ENCODE results near the gene CCDC50.

CCDC50 gene

DNA sequence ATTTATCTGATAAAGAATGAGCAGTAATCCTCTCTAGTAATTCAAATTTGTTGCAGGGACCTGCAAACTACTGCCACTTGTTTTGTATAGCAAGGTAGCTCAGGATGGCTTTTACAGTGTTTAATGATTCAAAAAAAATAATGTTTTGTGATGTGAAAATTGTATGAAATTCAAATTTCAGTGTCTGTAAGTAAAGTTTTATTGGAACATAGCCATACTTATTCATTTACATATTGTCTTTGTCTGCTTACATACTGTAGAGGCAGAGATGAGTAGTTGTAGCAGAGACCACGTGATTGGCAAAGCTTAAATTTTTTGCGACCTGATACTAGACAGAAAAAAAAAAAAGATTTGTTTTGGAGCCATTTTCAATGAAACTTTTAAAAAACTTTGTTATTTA, 7.6 kb downstream of the CCDC50 start:
- no peak overlapping the region for H3K9ac ChIP-seq (ENCODE audit: low read depth, low read length, poor library complexity, severe bottlenecking)
- no peak overlapping the region for H2AFZ ChIP-seq (ENCODE audit: low read length)
- H3K9me3 ChIP-seq (ENCODE audit: insufficient read depth, low read depth, low read length), result no peaks in the 10 kb centered on the region
- no peaks in the 10 kb centered on the region for H3K36me3 ChIP-seq (ENCODE audit: insufficient read depth, low read length)
- no peaks in the 10 kb centered on the region for H3K9me2 ChIP-seq (replicated peaks; ENCODE audit: low read depth, low read length)
- no peak overlapping the region for H3K4me3 ChIP-seq (ENCODE audit: low read length, poor library complexity, severe bottlenecking)
- no peak for TF ChIP-seq EZH2phosphoT487 (IDR thresholded peaks at IDR 0.05; ENCODE audit: borderline replicate concordance)
- no peaks in the 10 kb centered on the region for H3F3A ChIP-seq (ENCODE audit: low read depth)
- H3K79me2 ChIP-seq (ENCODE audit: insufficient read depth, low read length), result no peaks in the 10 kb centered on the region
- no peaks in the 10 kb centered on the region for H3K27me3 ChIP-seq (ENCODE audit: insufficient read depth, low read length, poor library complexity, severe bottlenecking)
- no peaks in the 10 kb centered on the region for H4K20me1 ChIP-seq (ENCODE audit: insufficient read depth, low read length, poor library complexity, severe bottlenecking)
- H3K4me2 ChIP-seq (ENCODE audit: low read depth, low read length, poor library complexity, severe bottlenecking), result no peak overlapping the region
- H3K4me1 ChIP-seq (ENCODE audit: insufficient read depth, low read length, poor library complexity, severe bottlenecking), result no peaks in the 10 kb centered on the region

DNA sequence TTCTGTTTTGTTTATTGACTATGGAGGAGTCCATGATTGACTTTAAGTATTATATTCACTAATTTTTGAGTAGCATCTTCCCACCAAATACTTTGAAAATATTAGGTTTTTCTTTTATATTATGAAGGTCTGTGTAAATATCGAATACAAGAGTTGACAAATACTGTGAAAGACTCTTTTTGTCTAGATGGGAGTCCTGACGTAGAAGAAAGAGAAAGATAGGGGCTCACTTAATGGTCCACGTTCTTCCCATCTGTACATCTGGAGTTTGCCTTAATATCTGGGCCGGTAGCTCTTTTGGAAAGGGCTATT, 8.9 kb downstream of the CCDC50 start:
- Histone ChIP-seq H3K9me2 (replicated peaks; ENCODE audit: low read depth, low read length) (no peaks in the 10 kb centered on the region), H3K36me3 (ENCODE audit: insufficient read depth, low read length) (no peaks in the 10 kb centered on the region), H4K20me1 (ENCODE audit: insufficient read depth, low read length, poor library complexity, severe bottlenecking) (no peaks in the 10 kb centered on the region), H3K9me3 (ENCODE audit: insufficient read depth, low read depth, low read length) (no peaks in the 10 kb centered on the region), H3K9ac (ENCODE audit: low read depth, low read length, poor library complexity, severe bottlenecking) (no peak overlapping the region), H3K79me2 (ENCODE audit: insufficient read depth, low read length) (no peaks in the 10 kb centered on the region), H3K4me2 (ENCODE audit: low read depth, low read length, poor library complexity, severe bottlenecking) (no peak overlapping the region), H3K4me3 (ENCODE audit: low read length, poor library complexity, severe bottlenecking) (no peak overlapping the region), H2AFZ (ENCODE audit: low read length) (no peak overlapping the region), H3F3A (ENCODE audit: low read depth) (no peaks in the 10 kb centered on the region), H3K4me1 (ENCODE audit: insufficient read depth, low read length, poor library complexity, severe bottlenecking) (no peaks in the 10 kb centered on the region), H3K27me3 (ENCODE audit: insufficient read depth, low read length, poor library complexity, severe bottlenecking) (no peaks in the 10 kb centered on the region)
- TF ChIP-seq, protein P1, sequence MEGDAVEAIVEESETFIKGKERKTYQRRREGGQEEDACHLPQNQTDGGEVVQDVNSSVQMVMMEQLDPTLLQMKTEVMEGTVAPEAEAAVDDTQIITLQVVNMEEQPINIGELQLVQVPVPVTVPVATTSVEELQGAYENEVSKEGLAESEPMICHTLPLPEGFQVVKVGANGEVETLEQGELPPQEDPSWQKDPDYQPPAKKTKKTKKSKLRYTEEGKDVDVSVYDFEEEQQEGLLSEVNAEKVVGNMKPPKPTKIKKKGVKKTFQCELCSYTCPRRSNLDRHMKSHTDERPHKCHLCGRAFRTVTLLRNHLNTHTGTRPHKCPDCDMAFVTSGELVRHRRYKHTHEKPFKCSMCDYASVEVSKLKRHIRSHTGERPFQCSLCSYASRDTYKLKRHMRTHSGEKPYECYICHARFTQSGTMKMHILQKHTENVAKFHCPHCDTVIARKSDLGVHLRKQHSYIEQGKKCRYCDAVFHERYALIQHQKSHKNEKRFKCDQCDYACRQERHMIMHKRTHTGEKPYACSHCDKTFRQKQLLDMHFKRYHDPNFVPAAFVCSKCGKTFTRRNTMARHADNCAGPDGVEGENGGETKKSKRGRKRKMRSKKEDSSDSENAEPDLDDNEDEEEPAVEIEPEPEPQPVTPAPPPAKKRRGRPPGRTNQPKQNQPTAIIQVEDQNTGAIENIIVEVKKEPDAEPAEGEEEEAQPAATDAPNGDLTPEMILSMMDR (conservative IDR thresholded peaks at IDR 0.05; ENCODE audit: low read length), result no peak
- TF ChIP-seq EZH2phosphoT487 (IDR thresholded peaks at IDR 0.05; ENCODE audit: borderline replicate concordance), result no peak

DNA sequence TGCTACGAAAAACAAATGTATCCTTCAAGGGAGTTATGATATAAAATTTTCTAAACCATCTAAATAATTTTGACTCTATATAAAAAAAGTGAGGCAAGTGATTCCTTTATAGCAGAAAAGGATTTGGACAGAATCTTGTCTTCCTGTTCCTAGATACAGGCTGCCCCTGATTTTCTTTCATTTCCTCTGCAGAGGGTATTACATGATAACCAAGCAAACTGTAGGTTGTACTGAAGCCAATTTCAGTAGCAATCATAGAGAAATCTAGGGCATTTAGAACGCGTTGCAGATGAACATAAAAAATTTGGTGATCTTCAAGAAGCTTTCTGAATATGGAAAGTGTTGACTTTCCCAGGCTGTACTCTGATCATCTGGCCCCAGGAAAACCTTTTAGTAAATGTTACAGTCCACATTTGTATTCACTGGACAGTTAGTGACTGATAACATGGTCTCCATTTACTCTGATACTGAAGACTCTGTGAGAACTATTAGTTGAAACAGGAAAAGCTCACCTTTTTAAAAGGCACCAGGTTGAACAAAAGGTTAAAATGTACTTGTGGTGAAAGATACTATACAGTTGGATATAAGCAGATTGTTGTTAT, 10.2 kb downstream of the CCDC50 start:
- H3K9me3 ChIP-seq (ENCODE audit: insufficient read depth, low read depth, low read length), result no peaks in the 10 kb centered on the region
- H2AFZ ChIP-seq (ENCODE audit: low read length), result no peak overlapping the region
- H3K4me1 ChIP-seq (ENCODE audit: insufficient read depth, low read length, poor library complexity, severe bottlenecking), result no peaks in the 10 kb centered on the region
- H3K79me2 ChIP-seq (ENCODE audit: insufficient read depth, low read length), result no peaks in the 10 kb centered on the region
- H4K20me1 ChIP-seq (ENCODE audit: insufficient read depth, low read length, poor library complexity, severe bottlenecking), result no peaks in the 10 kb centered on the region
- TF ChIP-seq, protein P1 (conservative IDR thresholded peaks at IDR 0.05; ENCODE audit: low read length), result no peak
- TF ChIP-seq EZH2phosphoT487 (IDR thresholded peaks at IDR 0.05; ENCODE audit: borderline replicate concordance), result no peak
- H3K9me2 ChIP-seq (replicated peaks; ENCODE audit: low read depth, low read length), result no peaks in the 10 kb centered on the region
- H3K9ac ChIP-seq (ENCODE audit: low read depth, low read length, poor library complexity, severe bottlenecking), result no peak overlapping the region
- no peaks in the 10 kb centered on the region for H3F3A ChIP-seq (ENCODE audit: low read depth)
- H3K27me3 ChIP-seq (ENCODE audit: insufficient read depth, low read length, poor library complexity, severe bottlenecking), result no peaks in the 10 kb centered on the region
- no peaks in the 10 kb centered on the region for H3K36me3 ChIP-seq (ENCODE audit: insufficient read depth, low read length)
- H3K4me2 ChIP-seq (ENCODE audit: low read depth, low read length, poor library complexity, severe bottlenecking), result no peak overlapping the region
- H3K4me3 ChIP-seq (ENCODE audit: low read length, poor library complexity, severe bottlenecking), result no peak overlapping the region

DNA sequence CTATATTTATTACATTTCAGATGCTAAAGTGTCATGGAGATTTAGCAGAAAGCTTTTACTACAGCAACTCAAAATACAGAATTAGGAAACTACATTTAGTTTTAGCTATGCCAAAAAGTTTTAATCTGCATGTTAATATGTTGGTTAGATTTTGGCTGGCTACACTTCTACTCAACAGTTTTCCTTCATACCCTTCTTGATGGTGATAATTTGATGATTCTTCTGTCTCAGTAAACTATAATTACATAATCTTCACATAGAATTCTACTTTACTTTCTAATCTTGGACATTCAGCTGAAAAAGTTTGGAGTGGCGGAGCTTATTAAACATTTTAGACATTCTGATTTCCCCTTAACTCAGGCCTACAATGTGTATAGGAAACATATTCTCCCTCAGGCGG, 11.2 kb downstream of the CCDC50 start:
- no peak overlapping the region for H3K9ac ChIP-seq (ENCODE audit: low read depth, low read length, poor library complexity, severe bottlenecking)
- H3K4me3 ChIP-seq (ENCODE audit: low read length, poor library complexity, severe bottlenecking), result no peak overlapping the region
- H4K20me1 ChIP-seq (ENCODE audit: insufficient read depth, low read length, poor library complexity, severe bottlenecking), result no peaks in the 10 kb centered on the region
- H3K9me3 ChIP-seq (ENCODE audit: insufficient read depth, low read depth, low read length), result no peaks in the 10 kb centered on the region
- no peaks in the 10 kb centered on the region for H3K27me3 ChIP-seq (ENCODE audit: insufficient read depth, low read length, poor library complexity, severe bottlenecking)
- H3K9me2 ChIP-seq (replicated peaks; ENCODE audit: low read depth, low read length), result no peaks in the 10 kb centered on the region
- H3F3A ChIP-seq (ENCODE audit: low read depth), result no peaks in the 10 kb centered on the region
- H3K36me3 ChIP-seq (ENCODE audit: insufficient read depth, low read length), result no peaks in the 10 kb centered on the region
- no peak overlapping the region for H2AFZ ChIP-seq (ENCODE audit: low read length)
- TF ChIP-seq, protein P1 (conservative IDR thresholded peaks at IDR 0.05; ENCODE audit: low read length), result no peak
- TF ChIP-seq EZH2phosphoT487 (IDR thresholded peaks at IDR 0.05; ENCODE audit: borderline replicate concordance), result no peak
- no peaks in the 10 kb centered on the region for H3K4me1 ChIP-seq (ENCODE audit: insufficient read depth, low read length, poor library complexity, severe bottlenecking)
- H3K4me2 ChIP-seq (ENCODE audit: low read depth, low read length, poor library complexity, severe bottlenecking), result no peak overlapping the region
- H3K79me2 ChIP-seq (ENCODE audit: insufficient read depth, low read length), result no peaks in the 10 kb centered on the region

All from Loucy (cell line).